PC-9 (cell line): ENCODE results near the gene GCA.

Experiments
- EZH2 ChIP-seq: fragments of 200-600 bp; sonication (generic); IDR thresholded peaks from 2 replicates; pipeline ENCODE4 v1.8.0; 2017; ENCODE audit warnings: antibody characterized with exemption, low read depth
- TF ChIP-seq, protein P1 (sequence below): fragments of 200-600 bp; sonication (generic); conservative IDR thresholded peaks from 2 replicates; pipeline ENCODE4 v1.6.1; 2017; ENCODE audit warnings: mixed run types, antibody characterized with exemption, mild to moderate bottlenecking, moderate library complexity

DNA sequence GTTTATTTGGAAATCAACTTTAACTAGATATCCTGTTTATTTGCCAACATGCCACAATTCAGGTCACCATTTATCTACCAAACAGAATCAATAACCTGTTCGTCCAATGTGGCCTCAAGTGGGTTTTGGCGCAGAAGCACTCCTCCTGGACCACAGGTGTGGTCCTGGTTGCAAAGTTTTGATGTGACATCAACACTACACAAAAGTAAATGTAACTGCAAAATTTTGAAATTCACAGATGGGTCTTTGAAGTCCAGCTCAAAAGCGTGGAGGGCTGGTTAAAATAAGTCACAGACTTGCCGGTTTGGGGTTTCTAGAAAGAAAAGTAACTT, 474 bp upstream of the GCA start:
- TF ChIP-seq, protein P1, sequence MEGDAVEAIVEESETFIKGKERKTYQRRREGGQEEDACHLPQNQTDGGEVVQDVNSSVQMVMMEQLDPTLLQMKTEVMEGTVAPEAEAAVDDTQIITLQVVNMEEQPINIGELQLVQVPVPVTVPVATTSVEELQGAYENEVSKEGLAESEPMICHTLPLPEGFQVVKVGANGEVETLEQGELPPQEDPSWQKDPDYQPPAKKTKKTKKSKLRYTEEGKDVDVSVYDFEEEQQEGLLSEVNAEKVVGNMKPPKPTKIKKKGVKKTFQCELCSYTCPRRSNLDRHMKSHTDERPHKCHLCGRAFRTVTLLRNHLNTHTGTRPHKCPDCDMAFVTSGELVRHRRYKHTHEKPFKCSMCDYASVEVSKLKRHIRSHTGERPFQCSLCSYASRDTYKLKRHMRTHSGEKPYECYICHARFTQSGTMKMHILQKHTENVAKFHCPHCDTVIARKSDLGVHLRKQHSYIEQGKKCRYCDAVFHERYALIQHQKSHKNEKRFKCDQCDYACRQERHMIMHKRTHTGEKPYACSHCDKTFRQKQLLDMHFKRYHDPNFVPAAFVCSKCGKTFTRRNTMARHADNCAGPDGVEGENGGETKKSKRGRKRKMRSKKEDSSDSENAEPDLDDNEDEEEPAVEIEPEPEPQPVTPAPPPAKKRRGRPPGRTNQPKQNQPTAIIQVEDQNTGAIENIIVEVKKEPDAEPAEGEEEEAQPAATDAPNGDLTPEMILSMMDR, result no peak
- TF ChIP-seq EZH2, result no peak
